Activated CD8-positive, alpha-beta T cell treated with anti-CD3 and anti-CD28 coated beads for 36 hours (primary cell): Measurements from ENCODE around the gene SEC14L1. TPM values are rescaled to one million over a fixed set of nuclear protein-coding genes. Genes with fewer than 3 reads are reported as not detected.
A peak's percentile ranks its signal among the peaks of the same experiment; 100 is the strongest.

Experiments
- ATAC-seq: fragments of 200-7000 bp; cut with Tn5 transposase; one replicate; pipeline ENCODE4 v1.10.0; 2021; ENCODE audit warnings: mild to moderate bottlenecking, moderate library complexity
- CTCF ChIA-PET: fragments of 350-600 bp; sonication (Branson Sonifier 250); formaldehyde crosslinking; loops from one replicate; lab custom pipeline; 2021; ENCODE audit warnings: antibody characterized with exemption; lab: Charles Lee
- POLR2A ChIA-PET: fragments of 350-600 bp; sonication (Branson Sonifier 250); formaldehyde crosslinking; loops from one replicate; lab custom pipeline; 2021; ENCODE audit warnings: antibody characterized with exemption; lab: Charles Lee
- DNase-seq: peaks from one replicate; pipeline ENCODE4 v3.0.0-alpha.2; 2020
- H3K27ac Mint-ChIP-seq: one replicate; pipeline ENCODE4 v1.8.0; 2021; ENCODE audit warnings: mild to moderate bottlenecking, mixed read lengths
- H3K27me3 Mint-ChIP-seq: one replicate; pipeline ENCODE4 v1.8.0; 2021; ENCODE audit warnings: mixed read lengths
- H3K36me3 Mint-ChIP-seq: one replicate; pipeline ENCODE4 v1.8.0; 2021; ENCODE audit warnings: low read depth, mixed read lengths
- H3K4me1 Mint-ChIP-seq: one replicate; pipeline ENCODE4 v1.8.0; 2021; ENCODE audit warnings: low read depth, mixed read lengths
- H3K4me3 Mint-ChIP-seq: one replicate; pipeline ENCODE4 v1.8.0; 2021; ENCODE audit warnings: mild to moderate bottlenecking, moderate library complexity, mixed read lengths
- H3K9me3 Mint-ChIP-seq: one replicate; pipeline ENCODE4 v1.8.0; 2021; ENCODE audit warnings: mixed read lengths
- intact Hi-C: fragments of 100-400 bp; cut with micrococcal nuclease; formaldehyde crosslinking; loops from one replicate; pipeline ENCODE4 v1.10.0; 2022
- total RNA-seq, 2 experiments: library from RNA; stranded (reverse); gene quantifications; one replicate each; pipeline ENCODE4 v1.2.3, GENCODE V29; 2021
- TF ChIP-seq, protein P1 (sequence below): fragments of 200-600 bp; IDR thresholded peaks from one replicate; pipeline ENCODE4 v1.8.0; 2022; ENCODE audit warnings: antibody characterized with exemption, mild to moderate bottlenecking

Gene SEC14L1
- total RNA-seq, 2 experiments from 2014 or later = 79.7 to 91.6 TPM

DNA sequence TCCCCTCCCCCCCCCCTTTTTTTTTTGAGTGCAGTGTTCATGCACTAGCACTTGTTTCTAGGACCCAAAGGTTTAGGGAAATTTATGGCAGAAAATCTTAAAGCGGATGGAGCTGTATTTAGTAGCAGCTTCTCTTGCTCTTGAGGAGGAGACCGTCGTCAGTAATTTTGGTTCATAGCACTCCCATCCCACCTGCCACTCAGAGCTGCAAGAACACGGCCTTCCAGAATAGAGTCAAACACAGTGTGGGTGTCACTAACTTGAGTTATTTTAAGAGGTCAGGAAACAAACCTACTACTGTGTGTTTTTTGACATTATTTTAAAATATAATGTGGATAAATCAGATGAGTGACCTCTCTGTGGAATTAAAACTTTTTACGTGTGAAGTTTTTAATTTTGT lies 37.3 kb downstream of the SEC14L1 start:
- ChIA-PET CTCF (interaction anchor here (1.1 kb wide), 1 partner anchor 122 kb away, joined by 3 read pairs; no protein-coding TSS in a partner anchor), POLR2A (interaction anchor here (1.5 kb wide), 1 partner anchor 37 kb away, joined by 4 read pairs; no protein-coding TSS in a partner anchor)
- Mint-ChIP-seq H3K36me3 (peaks cover 39% of the 10 kb centered on the region), H3K27ac (no peak overlapping the region), H3K27me3 (no peaks in the 10 kb centered on the region), H3K4me1 (peaks cover 35% of the 10 kb centered on the region), H3K9me3 (peaks cover 19% of the 10 kb centered on the region), H3K4me3 (no peak overlapping the region)
- intact Hi-C loops = no loop called here
- DNase-seq (no peak), ATAC-seq (no peak)
- TF ChIP-seq, protein P1, sequence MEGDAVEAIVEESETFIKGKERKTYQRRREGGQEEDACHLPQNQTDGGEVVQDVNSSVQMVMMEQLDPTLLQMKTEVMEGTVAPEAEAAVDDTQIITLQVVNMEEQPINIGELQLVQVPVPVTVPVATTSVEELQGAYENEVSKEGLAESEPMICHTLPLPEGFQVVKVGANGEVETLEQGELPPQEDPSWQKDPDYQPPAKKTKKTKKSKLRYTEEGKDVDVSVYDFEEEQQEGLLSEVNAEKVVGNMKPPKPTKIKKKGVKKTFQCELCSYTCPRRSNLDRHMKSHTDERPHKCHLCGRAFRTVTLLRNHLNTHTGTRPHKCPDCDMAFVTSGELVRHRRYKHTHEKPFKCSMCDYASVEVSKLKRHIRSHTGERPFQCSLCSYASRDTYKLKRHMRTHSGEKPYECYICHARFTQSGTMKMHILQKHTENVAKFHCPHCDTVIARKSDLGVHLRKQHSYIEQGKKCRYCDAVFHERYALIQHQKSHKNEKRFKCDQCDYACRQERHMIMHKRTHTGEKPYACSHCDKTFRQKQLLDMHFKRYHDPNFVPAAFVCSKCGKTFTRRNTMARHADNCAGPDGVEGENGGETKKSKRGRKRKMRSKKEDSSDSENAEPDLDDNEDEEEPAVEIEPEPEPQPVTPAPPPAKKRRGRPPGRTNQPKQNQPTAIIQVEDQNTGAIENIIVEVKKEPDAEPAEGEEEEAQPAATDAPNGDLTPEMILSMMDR = no peak

DNA sequence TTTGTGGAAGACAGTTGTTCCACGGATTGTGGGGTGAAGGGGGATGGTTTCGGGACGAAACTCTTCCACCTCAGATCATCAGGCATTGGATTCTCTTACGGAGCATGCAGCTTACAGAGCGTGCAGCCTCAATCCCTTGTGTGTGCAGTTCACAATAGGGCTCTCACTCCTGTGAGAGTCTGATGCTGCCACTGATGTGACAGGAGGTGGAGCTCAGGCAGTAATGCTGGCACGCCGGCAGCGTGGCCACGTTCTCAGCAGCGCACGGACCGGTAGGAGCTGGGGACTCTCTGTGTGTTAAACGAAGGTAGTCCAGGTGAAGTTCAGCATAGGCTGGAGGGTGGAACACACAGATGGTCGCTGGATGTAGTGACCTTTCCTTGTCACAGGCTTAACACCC lies 37.8 kb downstream of the SEC14L1 start:
- peaks cover 39% of the 10 kb centered on the region for H3K4me1 Mint-ChIP-seq
- no peak overlapping the region for H3K4me3 Mint-ChIP-seq
- H3K36me3 Mint-ChIP-seq = peaks cover 34% of the 10 kb centered on the region
- TF ChIP-seq, protein P1 = no peak
- CTCF ChIA-PET = interaction anchor here (0.9 kb wide), 1 partner anchor 10 kb away, joined by 4 read pairs; no protein-coding TSS in a partner anchor
- no peak overlapping the region for H3K27ac Mint-ChIP-seq
- H3K9me3 Mint-ChIP-seq = peaks cover 15% of the 10 kb centered on the region
- ATAC-seq = no peak
- POLR2A ChIA-PET = interaction anchor here (1.2 to 1.5 kb wide), 2 partner anchors 10 to 37 kb away, joined by 3 to 4 read pairs; no protein-coding TSS in a partner anchor
- H3K27me3 Mint-ChIP-seq = no peaks in the 10 kb centered on the region
- intact Hi-C loops = no loop called here
- no peak for DNase-seq

DNA sequence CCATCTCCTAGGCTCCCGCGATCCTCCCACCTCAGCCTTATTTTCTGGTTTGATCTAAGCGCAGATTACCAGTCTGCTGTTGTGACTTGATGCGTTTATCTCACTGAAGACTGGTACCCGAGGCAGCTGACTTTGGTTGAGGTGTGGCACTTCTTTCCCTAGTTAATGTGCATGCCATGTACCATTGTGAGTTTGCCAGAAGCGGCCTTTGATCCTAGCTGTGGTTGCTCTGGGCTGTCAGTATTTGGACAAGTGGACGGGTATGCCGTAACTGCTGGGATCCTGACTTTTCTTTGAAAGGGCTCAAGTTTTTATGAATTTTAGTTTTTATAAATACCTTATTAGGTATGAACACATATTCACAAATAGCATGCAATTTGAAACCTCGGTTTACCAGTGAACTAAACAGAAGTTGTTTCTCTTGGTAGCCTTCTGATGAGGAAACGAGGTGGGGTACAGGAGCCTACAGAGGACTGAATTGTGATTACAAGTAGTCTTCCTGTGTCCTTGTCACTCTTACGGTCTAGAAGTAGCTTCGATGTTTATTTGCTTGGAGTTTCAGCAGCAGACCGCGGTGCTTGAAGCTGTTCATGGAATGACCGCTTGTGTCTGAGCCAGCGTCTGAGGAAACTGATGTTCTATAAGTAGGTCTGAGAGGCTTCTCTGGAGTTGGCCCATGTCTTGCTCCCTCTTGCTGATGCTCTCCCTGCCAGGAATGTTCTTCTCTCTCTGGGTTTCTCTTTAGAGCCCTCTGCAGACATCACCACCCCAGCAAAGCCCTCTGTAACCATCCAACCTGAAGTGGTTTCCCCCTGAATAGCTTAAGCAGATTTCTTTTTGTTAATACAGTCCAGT lies 40.0 kb downstream of the SEC14L1 start:
- Mint-ChIP-seq H3K27me3 (no peaks in the 10 kb centered on the region), H3K9me3 (peaks cover under 1% of the 10 kb centered on the region), H3K4me3 (no peak overlapping the region), H3K4me1 (peaks cover 40% of the 10 kb centered on the region), H3K27ac (peak overlapping the region; percentile 72), H3K36me3 (peaks cover 18% of the 10 kb centered on the region)
- DNase-seq = no peak
- TF ChIP-seq, protein P1 = no peak
- ChIA-PET POLR2A (interaction anchor here (0.6 to 1.0 kb wide), 2 partner anchors 13 to 65 kb away, joined by 3 read pairs; no protein-coding TSS in a partner anchor), CTCF (interaction anchor here (1.4 to 1.6 kb wide), 2 partner anchors 93 to 124 kb away, joined by 4 to 9 read pairs; no protein-coding TSS in a partner anchor)
- intact Hi-C loops = no loop called here
- no peak for ATAC-seq

DNA sequence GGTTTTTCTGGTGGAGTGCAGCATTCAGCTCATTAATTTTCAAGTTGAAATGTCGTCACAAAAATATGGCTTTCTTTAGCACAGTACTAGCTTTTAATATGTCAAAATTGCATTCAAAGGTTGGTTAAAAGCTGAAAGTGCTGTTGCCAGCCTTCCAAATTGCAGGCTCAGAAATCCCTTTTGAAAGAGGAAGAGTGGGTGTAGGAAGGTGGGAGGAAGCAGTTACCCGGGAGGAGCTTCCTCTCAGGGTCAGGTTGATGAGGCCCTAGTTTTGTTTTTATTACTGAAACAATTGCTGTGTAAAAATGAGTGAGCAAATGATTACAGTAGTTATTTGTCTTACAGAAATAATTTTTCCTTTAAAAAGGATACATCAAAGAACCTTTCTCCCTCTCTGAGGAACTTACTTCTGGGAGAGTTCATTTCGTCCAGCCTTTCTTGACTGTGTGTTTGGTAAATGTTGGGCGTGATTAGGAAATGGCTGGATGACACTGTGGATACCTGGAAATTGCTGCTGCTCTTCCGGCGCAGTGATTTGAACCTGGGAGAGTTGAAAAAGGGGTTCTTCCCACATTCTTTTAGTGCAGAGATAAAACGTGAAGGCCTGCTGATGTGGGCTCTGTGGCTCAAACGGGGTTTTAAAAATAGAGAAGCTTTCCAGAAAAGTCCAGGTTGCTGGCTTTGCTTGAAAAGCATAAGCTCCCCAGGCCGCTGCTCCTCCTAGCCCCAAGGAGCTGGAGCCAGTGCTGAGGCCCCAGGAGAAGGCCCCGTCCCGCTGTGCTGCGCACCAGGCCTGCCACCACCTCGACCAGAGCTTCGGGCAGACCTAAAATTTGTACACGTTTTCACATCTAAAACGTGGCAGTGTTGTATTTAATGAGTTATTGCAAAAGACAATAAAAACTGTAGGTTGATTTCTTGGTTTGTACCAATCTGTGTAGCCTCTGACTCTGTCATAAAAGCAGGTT lies 41.7 kb downstream of the SEC14L1 start:
- DNase-seq = no peak
- Mint-ChIP-seq H3K4me3 (peak overlapping the region; percentile 52), H3K27me3 (no peaks in the 10 kb centered on the region), H3K36me3 (peaks cover 13% of the 10 kb centered on the region), H3K9me3 (no peaks in the 10 kb centered on the region), H3K4me1 (peaks cover 43% of the 10 kb centered on the region), H3K27ac (peak overlapping the region; percentile 87)
- ATAC-seq = peak; percentile 13
- POLR2A ChIA-PET = interaction anchor here (0.8 to 2.0 kb wide), 3 partner anchors 11 to 94 kb away, joined by 4 to 7 read pairs (median 5); no protein-coding TSS in a partner anchor
- CTCF ChIA-PET = interaction anchor here (0.6 to 1.6 kb wide), 9 partner anchors 10 to 312 kb away, joined by 3 to 9 read pairs (median 3); no protein-coding TSS in a partner anchor
- TF ChIP-seq, protein P1 = no peak
- intact Hi-C loops = no loop called here
